A549 treated with AZD9567 at 1 μM for 4 hours (cell line): ENCODE data around the gene HTR3A. TPM values are rescaled to one million over a fixed set of nuclear protein-coding genes. Genes with fewer than 3 reads are reported as not detected.

Source experiments
- total RNA-seq: library from RNA; stranded (reverse); fragments of 200-300 nt; extraction: Qiagen RNA extraction; gene quantifications from 5 replicates; pipeline ENCODE4 v1.2.3, GENCODE V29; 2022; ENCODE audit not compliant: insufficient read depth

HTR3A gene
- total RNA-seq: 0.06 TPM in 1 of 5 replicates, not detected in the others

DNA sequence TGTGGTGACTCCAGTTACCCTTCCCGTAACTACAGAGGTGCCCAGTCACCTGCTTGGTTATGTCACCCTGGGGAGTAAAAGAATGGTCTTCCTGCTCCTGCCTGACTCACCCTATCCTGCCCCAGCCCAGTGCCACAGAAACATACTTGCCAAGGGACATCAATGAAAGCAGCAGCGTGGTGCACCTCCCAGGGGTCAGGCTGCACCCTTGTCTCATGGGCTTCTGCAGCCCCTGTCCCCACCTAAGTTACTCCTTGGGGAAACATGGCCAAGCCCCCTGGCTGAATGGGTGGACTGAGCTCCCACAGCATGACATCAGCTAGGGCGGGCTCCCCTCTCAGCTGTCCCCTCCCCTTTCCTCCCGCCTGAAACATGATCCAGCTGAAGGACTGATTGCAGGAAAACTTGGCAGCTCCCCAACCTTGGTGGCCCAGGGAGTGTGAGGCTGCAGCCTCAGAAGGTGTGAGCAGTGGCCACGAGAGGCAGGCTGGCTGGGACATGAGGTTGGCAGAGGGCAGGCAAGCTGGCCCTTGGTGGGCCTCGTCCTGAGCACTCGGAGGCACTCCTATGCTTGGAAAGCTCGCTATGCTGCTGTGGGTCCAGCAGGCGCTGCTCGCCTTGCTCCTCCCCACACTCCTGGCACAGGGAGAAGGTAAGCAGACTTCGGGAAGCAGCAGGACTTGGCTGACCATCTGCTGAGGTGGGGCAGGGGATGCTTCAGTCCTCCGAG lies at the start of gene HTR3A:
Gene HTR3A, plus strand, starts transcription at position 368 of the 730 bp plus-strand sequence. Its CDS starts 218 bp downstream, at position 586.

Other genes with a start within 250 kb of the HTR3A start
- 11.8 to 13.5 TPM (median 12.4 TPM) in 5 replicates for gene ZW10, start 201.4 kb upstream of the HTR3A start, total RNA-seq
- gene CLDN25, start 195.3 kb upstream of the HTR3A start, total RNA-seq: not detected in 5 replicates
- gene USP28, start 99.5 kb upstream of the HTR3A start, total RNA-seq: 13.8 to 25.6 TPM (median 18.1 TPM) in 5 replicates
- not detected in 5 replicates for gene HTR3B, start 70.3 kb upstream of the HTR3A start, total RNA-seq
- 0.69 to 0.91 TPM (median 0.78 TPM) in 4 of 5 replicates, not detected in the other for gene ZBTB16, start 84.6 kb downstream of the HTR3A start, total RNA-seq